Measurements from ENCODE around the gene RGS12. TPM values are rescaled to one million over a fixed set of nuclear protein-coding genes. Genes with fewer than 3 reads are reported as not detected.

Gene RGS12
- total RNA-seq, 1 donor from 2014 or later = 33.7 TPM

DNA sequence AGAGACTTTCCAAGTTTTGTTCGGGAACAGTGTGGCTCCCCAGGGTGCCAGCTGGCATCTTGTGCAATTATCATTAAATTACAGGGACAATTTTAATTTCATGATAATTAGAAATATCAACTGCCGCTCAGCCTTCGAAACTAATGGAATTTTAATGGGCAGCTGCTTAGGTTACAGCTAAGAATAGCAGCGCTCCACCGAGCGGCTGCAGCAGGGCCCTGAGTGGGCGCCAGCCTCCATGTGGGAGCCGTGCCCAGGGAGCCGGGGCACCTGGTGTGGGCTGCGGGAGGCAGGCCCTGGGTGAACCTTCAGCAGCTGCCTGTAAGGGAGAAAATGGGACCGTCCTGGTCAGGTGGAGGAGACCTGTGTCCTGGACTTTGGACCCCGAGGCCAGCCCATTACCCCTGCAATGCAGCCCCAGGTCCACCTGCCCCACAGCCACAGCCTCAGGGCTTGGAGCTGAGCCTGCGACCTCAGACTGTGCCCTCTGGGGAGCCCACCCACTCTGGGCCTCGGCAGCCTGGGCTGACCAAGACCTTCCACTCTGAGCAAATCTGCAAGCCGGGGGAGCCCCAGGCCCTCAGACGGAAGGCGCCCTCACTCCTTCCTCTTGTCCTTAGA lies 22.7 kb upstream of the RGS12 start:
- DNase-seq (ENCODE audit: low read depth in 2 of 2) = no peak

DNA sequence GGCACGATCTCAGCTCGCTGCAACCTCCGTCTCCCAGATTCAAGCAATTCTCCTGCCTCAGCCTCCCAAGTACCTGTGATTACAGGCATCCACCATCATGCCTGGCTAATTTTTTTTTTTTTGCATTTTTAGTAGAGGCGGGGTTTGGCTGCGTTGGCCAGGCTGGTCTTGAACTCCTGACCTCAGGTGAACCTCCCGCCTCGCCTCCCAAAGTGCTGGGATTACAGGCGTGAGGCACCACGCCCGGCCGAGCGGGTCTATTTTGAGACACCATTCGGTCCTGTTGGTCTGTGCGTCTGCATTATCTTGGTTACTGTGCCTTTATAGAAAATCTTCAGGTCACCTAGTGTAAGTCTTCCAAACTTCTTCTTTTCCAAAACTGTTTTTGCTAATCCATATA lies 21.7 kb upstream of the RGS12 start:
- no peak for DNase-seq (ENCODE audit: low read depth in 2 of 2)

DNA sequence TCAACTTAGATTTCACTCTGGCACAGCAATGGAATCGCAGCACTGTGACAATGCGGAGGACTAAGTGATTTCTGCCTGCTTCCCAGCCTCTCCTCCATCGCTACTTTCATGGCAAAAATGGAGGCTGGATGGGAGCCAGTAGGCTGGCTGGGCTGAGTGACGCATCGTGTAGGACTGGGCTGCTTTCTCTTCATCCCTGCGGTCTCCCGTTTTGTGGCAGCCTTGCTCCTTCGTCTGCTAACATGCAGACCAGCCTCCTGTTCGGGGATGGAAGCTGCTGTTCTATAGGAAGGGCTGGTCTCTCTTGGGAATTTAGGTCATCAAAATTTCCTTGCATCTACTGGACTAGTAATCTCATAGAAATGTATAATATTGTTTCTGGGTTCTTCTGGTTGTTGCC lies 15.8 kb upstream of the RGS12 start:
- DNase-seq (ENCODE audit: low read depth in 2 of 2) = no peak

DNA sequence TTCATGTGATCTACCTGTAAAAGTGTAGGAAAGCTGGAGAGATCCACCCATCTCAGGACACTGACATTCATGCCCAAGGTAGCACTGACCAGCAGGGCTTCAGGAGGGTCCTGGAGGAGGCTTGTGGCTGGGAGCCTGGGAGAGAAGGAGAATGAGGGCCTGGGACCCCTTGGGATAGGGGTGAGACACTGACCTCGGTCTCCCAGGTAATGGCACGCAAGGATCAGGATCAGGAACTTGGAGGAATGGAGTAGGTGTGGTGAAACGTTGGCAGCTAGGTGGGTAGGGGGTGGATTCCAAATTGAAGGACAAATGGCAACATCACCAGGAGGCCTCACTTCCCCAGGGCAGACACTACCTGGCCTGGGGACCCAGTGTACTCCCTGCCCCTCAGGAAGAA lies 12.4 kb upstream of the RGS12 start:
- DNase-seq (ENCODE audit: low read depth in 2 of 2) = no peak

DNA sequence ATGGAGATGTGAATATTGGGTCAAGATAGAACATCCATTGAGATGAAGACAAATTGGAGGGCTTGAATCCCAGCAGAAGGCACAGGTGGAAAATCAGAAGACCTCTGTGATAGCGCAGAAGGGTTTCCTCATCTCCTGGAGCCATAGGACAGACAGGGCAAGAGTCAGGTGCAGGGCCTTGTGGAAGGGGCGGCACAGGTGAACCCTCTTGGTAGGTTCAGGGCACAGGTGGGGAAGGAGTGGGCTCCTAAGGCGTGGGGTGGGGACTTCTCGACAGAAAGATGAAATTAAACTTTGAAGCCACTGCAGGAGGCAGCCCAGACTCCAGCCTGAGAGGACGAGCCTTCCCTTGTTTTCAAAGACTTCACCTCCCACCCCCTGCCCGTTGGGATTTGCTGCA lies 9.3 kb upstream of the RGS12 start:
- no peak for DNase-seq (ENCODE audit: low read depth in 2 of 2)

DNA sequence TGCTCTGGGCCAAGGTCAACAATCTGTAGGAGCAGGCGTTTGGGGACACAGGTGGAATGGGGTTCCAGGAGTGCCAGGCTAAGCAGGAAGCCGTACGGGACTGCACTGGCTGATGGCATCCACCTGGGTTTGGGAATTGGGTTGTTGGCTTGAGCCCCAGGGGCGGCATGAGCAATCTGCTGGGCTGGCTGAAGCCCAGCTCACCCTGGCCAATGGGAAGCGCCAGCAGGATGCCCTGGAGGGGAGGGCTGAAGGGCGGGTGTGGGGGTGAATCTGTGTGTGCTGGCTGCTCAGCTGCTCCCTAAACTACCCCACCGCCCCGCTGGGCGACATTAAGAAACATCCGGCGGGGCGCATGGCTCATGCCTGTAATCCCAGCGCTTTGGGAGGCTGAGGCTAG lies 8.9 kb upstream of the RGS12 start:
- DNase-seq (ENCODE audit: low read depth in 2 of 2) = no peak

DNA sequence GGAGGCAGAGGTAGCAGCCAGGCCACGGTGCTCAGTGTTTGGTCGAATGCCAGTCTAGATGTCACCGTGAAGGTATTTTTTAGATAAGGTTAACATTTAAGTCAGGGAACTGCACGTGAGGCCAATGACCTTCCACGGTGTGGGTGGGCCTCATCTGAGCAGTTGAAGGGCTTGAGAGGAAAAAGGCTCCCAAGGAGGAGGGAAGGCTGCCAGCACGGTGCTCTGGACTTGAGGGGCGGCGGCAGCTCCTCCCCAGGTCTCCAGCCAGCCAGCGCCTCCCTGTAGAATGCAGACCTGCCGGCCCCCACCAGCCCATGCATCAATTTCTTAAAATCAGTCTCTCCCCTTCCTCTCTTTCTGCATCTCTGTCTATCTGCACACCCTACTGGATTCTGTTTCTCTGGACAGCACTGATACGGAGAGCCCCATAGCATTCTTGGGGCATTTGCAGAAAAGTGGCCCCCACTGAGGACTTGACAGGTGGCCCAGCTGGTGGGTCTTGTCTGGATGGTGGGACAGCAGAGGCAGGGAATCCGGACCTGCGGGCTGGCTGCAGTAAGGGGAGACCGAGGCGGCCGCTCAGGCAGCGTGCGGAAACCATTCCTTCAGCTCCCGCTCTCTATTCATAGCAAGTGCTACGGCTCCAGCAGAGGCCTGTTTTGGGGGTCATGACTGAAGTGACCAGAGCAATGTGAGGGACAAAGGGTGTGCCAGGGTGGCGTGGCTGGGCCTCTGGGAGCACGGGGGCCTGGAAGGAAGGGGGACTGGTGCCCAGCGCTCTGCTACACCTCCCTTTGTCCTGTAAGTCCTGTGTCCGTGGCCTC lies 7.9 kb upstream of the RGS12 start:
- no peak for DNase-seq (ENCODE audit: low read depth in 2 of 2)

DNA sequence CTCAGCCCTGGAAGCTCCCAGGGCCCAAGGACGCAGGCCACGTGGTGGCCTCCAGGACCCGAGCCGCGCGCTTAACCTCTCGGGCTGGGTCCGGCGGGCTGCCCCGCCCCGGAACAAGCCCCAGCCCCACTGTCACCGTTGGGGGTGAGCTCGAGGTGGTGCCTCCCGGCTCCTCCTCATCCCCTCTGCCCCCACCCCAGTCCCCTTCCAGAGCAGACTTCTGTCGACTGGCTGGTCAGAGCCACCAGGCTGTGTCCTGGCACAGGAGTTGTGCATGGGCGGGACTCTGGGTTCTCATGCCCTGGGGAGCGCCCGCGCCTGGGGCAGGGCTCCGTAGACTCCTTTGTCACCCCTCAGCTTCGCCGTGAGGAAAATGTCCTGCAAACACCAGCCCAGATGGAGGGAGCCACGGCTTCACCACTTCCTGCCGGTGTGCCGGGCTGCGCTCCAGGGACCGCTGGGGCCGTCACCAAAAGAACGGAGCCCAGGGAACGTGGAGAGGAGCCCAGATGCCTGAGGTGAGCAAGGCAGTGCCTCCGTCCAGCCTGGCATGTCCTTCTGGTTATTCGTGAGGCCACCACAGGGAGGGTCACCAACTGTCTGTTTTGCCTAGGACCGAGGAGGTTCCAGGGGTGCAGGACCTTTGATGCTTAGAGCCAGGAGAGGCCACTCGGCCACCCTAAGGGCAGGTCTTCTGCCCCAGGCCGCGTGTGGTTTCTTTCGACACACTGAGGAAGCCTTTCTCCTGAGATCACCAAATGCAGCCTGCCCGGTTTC lies 7.1 kb upstream of the RGS12 start:
- DNase-seq (ENCODE audit: low read depth in 2 of 2) = no peak

DNA sequence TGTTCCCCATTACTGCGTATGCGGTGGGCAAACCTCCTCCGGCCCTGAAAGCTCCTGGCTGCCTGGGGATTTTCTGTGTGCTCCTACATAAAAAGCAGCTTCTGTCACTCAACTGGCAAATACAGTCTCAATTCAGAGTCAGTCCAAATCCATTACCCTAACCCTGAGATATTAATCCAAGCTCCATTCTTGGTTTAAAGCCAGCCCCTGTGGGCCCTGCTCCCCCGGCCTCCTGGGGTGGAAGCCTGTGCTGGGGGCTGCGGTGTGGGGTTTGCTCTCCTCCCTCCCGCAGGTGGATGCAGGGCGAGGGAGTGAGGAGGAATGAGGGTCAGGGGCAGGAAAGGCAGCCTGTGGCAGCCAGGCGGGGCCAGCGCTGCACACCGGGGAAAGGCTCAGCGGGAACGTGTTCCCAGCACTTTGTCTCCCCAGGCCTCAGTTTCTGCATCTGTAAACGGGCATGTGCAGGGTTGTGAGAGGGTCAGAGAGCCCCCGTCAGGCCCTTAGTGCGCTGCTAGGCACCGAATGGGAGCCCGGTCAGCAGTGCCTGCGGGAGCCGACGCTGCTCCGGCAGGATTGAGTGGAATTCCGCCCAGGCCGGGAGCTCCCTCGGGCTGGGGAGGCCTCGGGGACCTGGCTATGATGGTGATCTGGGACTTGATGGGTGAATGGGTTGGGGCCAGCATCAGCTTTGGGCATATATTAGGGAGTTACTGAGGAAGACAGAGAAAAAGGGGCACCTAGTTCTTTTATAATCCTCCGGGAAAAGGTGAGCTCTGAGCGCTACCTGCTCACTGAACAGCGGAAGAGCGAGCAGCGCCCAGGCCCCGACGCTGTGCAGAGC lies 6.3 kb upstream of the RGS12 start:
- no peak for DNase-seq (ENCODE audit: low read depth in 2 of 2)

DNA sequence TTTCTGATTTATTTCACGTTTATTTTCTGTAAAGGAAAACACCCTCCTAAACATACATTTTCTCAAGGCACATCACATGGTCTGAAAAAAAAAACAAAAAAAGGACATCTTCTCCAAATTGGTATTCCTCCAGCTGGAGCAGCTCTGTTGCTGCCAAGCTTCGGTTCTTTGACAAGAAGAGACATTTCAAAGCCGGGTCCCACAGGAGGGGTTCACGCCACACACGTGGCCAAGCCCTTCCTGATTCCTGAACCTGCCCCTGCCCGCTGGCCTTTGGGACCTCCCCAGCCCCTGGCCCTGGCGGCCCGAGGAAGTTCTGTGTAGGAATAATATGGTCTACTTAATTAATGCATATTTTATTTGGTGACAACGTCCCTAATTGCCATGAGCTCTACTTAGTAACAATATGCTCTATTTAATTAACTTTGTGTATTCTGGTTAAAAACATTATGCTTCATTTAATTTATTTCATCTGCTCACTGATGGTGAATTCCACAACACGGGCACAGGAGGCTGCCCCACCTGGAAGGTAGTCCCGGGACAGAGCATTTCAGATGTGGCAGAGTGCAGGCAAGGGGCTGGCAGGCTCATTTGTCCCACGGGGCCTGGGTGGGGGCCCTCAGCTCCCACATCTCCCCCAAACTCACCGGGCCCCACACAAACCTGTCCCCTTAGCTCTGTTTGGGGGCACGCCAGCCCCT lies 5.4 kb upstream of the RGS12 start:
- DNase-seq (ENCODE audit: low read depth in 2 of 2) = no peak

DNA sequence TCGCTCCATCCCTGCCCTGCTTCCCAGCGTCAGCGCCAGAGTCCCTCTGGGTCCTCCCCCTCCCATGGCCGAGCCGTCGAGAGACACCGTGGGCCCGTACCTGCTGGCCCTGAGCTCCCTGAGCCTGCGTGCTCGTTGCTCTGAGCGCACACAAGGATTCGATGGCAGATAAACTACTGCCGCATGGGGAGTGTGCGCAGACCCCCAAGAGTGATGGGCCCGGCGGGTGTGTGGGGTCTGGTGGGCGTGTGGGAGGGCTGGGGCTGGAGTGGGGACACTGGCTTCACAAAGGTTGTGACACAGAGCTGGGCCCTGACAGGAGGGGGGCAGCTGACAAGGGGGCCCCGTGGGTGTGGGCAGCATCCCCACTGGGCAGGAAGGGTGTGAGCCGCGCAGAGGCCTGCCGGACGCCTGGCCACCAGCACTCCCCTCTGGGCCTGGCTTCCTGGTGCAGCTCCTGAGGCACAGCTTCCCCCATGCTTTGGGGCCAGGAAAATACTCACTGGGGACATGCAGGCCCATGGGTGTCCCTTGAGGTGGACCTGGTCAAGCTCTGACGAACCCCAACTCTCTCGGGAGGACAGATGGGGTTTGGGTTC lies 4.8 kb upstream of the RGS12 start:
- DNase-seq (ENCODE audit: low read depth in 2 of 2) = no peak

DNA sequence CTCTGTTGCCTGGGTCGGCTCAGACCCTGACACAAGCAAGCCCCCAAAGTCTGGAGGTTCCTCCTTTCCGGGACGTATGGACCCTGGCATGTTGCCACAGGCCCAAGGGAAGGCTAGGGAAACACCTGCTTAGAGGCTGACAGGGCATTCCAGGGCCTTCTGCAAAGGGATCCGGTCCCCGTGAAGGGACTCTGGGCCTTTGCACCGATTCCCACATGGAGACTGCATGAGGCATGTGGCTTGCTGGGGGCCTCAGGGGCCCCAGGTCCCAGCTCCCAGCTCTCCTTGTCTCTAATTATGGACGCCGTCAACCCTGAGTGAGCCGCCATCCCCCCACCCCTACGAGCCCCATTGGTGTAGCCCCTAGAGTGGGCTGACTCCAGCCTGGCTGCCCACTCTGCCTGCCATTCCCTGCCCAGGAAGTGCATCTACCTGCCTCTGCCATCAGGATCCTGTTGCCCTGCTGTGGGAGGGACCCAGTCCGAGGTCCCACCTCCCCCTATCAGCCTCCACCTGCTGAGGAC lies 4.2 kb upstream of the RGS12 start:
- no peak for DNase-seq (ENCODE audit: low read depth in 2 of 2)

DNA sequence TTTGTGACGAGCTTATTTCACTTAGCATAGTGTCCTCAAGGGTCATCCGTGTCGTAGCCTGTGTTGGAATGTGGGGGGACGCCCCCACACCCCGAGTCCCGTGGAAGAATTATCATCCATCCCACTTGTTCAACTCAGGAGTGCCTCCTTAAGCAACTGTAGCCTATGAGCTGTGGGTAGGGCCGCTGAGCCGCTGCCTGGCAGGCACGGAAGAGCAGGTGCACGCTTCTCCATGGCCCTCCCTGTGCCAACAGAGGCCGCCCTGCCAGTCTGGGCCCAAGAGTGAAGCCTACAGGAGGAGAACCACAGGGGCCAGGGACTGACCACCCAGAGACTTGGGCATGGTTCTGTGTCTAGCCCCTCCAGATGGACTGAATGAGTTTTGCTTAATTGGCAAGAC lies 2.3 kb upstream of the RGS12 start:
- DNase-seq (ENCODE audit: low read depth in 2 of 2) = no peak

DNA sequence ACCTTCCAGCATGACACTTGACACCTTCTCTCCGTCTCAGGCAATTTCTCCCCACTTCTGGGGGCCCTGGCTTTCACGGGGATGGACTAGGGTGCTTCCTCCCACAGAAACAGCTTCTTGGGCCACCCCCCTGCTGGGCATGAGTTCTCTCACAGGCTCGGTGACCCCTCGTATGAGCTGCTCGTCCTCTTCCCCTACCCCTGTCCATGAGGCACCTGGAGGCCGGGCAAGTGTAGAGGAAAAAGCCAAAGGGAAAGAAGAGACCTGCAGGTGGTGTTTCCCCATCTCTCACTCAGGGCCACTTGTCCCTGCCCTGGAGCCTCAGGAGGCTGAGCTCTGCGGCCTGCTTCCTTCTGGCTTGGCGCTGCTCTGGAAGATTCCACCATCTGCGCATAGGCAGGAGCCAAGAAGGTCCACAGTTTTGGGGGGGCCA lies 1.9 kb upstream of the RGS12 start:
- DNase-seq (ENCODE audit: low read depth in 2 of 2) = no peak

DNA sequence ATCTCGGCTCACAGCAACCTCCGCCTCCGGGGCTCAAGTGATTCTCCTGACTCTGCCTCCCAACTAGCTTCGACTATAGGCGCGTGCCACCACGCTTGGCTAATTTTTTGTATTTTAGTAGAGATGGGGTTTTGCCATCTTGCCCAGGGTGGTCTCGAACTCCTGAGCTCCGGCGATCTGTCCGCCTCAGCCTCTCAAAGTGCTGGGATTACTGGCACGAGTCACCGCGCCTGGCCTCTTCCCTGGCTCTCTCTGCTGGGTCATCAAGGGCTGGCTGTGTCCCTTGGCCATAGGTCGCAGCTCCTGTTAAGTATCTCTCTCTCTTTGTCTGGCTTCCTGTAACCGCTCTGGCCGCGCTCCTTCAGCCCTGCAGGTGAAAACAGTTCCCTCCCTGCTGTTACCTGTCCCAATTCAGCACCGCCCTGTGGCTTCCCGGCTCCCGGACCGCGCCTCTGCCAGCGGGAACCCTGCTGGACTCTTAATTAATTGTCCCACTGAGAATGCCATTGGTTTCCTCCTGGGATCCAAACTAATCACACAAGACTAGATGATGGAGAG lies 1.3 kb upstream of the RGS12 start:
- peak in 1 of 2 donors; percentile 36 for DNase-seq (ENCODE audit: low read depth in 2 of 2)

DNA sequence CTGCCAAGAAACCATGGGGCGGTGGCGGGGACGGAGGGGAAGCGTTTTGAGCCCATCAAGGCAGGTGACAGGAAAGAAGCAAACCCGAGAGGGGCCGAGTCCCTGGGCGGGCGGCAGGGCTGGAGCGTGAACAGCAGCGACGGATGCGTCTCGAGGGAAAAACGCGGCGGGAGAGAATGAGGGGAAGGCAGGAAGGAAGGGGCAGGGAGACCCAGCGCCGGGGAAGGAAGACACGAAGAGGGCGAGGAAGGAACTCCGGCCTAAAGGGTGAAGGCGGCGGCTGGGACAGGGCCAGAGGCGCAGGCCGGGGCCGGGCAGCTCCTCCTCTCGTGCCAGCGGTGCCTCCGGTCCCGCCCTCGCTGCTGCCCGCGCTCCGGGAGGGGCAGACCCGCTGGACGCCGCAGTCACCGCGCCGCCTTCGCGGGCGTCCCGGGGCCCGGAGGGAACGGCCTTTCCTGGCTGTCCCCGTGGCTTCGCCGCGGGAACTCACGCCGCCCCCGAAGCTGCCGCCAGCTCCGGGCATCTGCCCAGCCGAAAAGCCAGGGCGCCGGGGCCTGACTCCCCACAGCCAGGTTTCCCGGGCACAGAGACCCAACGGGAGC lies 751 bp upstream of the RGS12 start:
- DNase-seq (ENCODE audit: low read depth in 2 of 2) = peak; percentile 37 to 66

DNA sequence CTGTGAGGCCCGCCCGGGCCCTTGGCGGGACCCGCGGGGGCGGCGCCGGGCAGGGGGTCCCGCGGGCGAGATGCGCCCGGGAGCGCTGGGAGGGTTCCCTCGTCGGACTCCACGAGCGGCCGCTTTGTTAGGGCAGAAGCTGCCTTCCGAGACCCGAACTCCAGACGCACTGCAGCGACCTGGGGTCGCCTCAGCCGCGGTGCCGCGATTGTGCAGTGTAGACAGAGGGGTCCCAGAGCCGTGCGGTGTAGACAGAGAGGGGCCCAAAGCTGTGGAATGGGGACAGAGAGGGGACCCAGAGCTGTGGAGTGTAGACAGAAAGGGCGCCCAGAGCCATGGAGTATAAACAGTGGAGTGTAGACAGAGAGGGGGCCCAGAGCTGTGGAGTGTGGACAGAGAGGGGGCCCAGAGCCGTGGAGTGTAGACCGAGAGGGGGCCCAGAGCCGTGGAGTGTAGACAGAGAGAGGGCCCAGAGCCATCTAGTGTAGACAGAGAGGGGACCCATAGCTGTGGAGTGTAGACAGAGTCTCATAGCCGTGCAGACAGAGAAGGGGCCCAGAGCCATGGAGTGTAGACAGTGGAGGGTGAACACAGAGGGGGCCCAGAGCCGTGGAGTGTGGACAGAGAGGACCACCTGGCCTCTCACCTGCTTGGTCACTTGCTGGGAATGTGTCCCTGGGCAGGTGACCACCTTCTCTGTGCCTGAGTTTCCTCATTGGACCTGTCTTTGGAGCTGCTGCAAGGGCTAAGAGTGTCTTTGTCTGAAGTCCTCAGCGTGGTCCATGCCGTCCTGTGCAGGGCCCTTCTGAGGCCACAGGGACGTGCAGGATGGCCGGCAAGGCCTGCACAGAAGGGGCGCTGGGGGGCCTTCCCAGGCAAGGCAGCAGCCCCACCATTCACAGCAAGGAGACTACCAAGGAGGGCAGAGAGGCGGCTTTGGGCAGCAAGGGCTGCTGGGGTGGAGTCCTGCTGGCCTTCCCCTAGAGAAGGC lies 875 bp downstream of the RGS12 start:
- DNase-seq (ENCODE audit: low read depth in 2 of 2) = peak in 1 of 2 donors; percentile 31
